OCI-LY1 (cell line): ENCODE measurements around the gene SYNJ1.
"Not testable (repeated sequence)": the region's sequence is repeated elsewhere in the genome, so short reads cannot be mapped to it uniquely, and the experiment has no call there.

Experiments used
- H2AFZ ChIP-seq: fragments of 200-600 bp; sonication (generic), shearing (Covaris generic); 2 replicates; pipeline ENCODE4 v1.6.0; 2014; ENCODE audit warnings: antibody characterized with exemption, mild to moderate bottlenecking, low read length
- H3F3A ChIP-seq: fragments of 200-600 bp; sonication (generic), shearing (Covaris generic); 2 replicates; pipeline ENCODE4 v1.6.0; 2014; ENCODE audit warnings: mild to moderate bottlenecking, antibody characterized with exemption, low read length, moderate library complexity; ENCODE audit not compliant: insufficient read depth
- H3K27ac ChIP-seq: fragments of 200-600 bp; sonication (generic); 2 replicates; pipeline ENCODE4 v1.5.1; 2014; ENCODE audit warnings: low read length, mixed run types, mild to moderate bottlenecking, low read depth; ENCODE audit not compliant: poor library complexity, severe bottlenecking
- H3K27me3 ChIP-seq: fragments of 200-600 bp; sonication (generic); 2 replicates; pipeline ENCODE4 v1.6.0; 2014; ENCODE audit warnings: antibody characterized with exemption, mild to moderate bottlenecking, low read length, moderate library complexity; ENCODE audit not compliant: insufficient read depth
- H3K36me3 ChIP-seq: fragments of 200-600 bp; sonication (generic); 2 replicates; pipeline ENCODE4 v1.6.1; 2014; ENCODE audit warnings: mild to moderate bottlenecking, antibody characterized with exemption, low read length, moderate library complexity, mixed read lengths; ENCODE audit not compliant: insufficient read depth
- H3K4me1 ChIP-seq: fragments of 200-600 bp; sonication (generic); 2 replicates; pipeline ENCODE4 v1.5.1; 2014; ENCODE audit warnings: mild to moderate bottlenecking, low read length, moderate library complexity; ENCODE audit not compliant: insufficient read depth, severe bottlenecking
- H3K4me2 ChIP-seq: fragments of 200-600 bp; sonication (generic), shearing (Covaris generic); 2 replicates; pipeline ENCODE4 v1.6.1; 2014; ENCODE audit warnings: low read length
- H3K4me3 ChIP-seq: fragments of 200-600 bp; sonication (generic); 2 replicates; pipeline ENCODE4 v1.5.1; 2014; ENCODE audit warnings: low read length, low read depth, mild to moderate bottlenecking, mixed read lengths; ENCODE audit not compliant: poor library complexity, severe bottlenecking
- H3K79me2 ChIP-seq: fragments of 200-600 bp; shearing (Covaris generic); 2 replicates; pipeline ENCODE4 v1.6.1; 2016; ENCODE audit warnings: mixed run types, low read length, mixed read lengths; ENCODE audit not compliant: insufficient read depth
- H3K9ac ChIP-seq: fragments of 200-600 bp; sonication (generic), shearing (Covaris generic); 2 replicates; pipeline ENCODE4 v1.6.1; 2014; ENCODE audit warnings: mild to moderate bottlenecking, low read length, mixed read lengths
- H3K9me2 ChIP-seq: fragments of 200-600 bp; sonication (generic), shearing (Covaris generic); 2 replicates; pipeline ENCODE4 v1.6.1; 2014; ENCODE audit warnings: low read depth, mild to moderate bottlenecking, low read length, mixed read lengths
- H3K9me3 ChIP-seq: fragments of 200-600 bp; shearing (Covaris generic); 2 replicates; pipeline ENCODE4 v1.6.1; 2014; ENCODE audit warnings: low read length, mixed read lengths
- H4K20me1 ChIP-seq: fragments of 200-600 bp; sonication (generic), shearing (Covaris generic); 2 replicates; pipeline ENCODE4 v1.6.0; 2016; ENCODE audit warnings: mild to moderate bottlenecking, low read length; ENCODE audit not compliant: insufficient read depth
- CTCF ChIP-seq: fragments of 200-600 bp; sonication (generic), shearing (Covaris generic); IDR thresholded peaks from 2 replicates; pipeline ENCODE4 v1.5.1; 2017; ENCODE audit warnings: mild to moderate bottlenecking, antibody characterized with exemption, low read length, moderate library complexity, mixed read lengths
- EZH2 ChIP-seq: fragments of 200-600 bp; sonication (generic), shearing (Covaris generic); IDR thresholded peaks from 2 replicates; pipeline ENCODE4 v1.8.0; 2017; ENCODE audit warnings: borderline replicate concordance, mixed run types, mild to moderate bottlenecking, antibody characterized with exemption, low read length, moderate library complexity, mixed read lengths

The SYNJ1 gene

GRCh38 chr21:32698971-32699693, 28.7 kb downstream of the SYNJ1 start:
- H3K9me3 ChIP-seq = no peaks in the 10 kb centered on the region

GRCh38 chr21:32698286-32698685, 29.5 kb downstream of the SYNJ1 start:
- no peaks in the 10 kb centered on the region for H4K20me1 ChIP-seq
- H3K36me3 ChIP-seq = peaks cover 6% of the 10 kb centered on the region; the same call in 1 of the 2 replicates
- H2AFZ ChIP-seq = no peak overlapping the region
- H3F3A ChIP-seq = no peaks in the 10 kb centered on the region
- no peak overlapping the region for H3K27ac ChIP-seq
- H3K4me1 ChIP-seq = no peaks in the 10 kb centered on the region
- H3K9me2 ChIP-seq = no peaks in the 10 kb centered on the region
- H3K79me2 ChIP-seq = no peaks in the 10 kb centered on the region
- H3K27me3 ChIP-seq = no peaks in the 10 kb centered on the region
- H3K4me3 ChIP-seq = no peak overlapping the region
- no peak overlapping the region for H3K9ac ChIP-seq
- H3K4me2 ChIP-seq = no peak overlapping the region
- no peak for TF ChIP-seq EZH2
- TF ChIP-seq CTCF = no peak
- H3K9me3 ChIP-seq = no peaks in the 10 kb centered on the region

More at GRCh38 chr21:32698971-32699693, 28.7 kb downstream of the SYNJ1 start:
- Histone ChIP-seq H3K27me3 (no peaks in the 10 kb centered on the region), H3F3A (no peaks in the 10 kb centered on the region), H4K20me1 (no peaks in the 10 kb centered on the region), H3K9me2 (no peaks in the 10 kb centered on the region), H3K36me3 (0 out of 2 replicates have a peak, but pooled peaks cover 6% of the 10 kb centered on the region), H3K9ac (no peak overlapping the region), H3K4me2 (no peak overlapping the region), H3K4me1 (no peaks in the 10 kb centered on the region), H3K27ac (no peak overlapping the region), H2AFZ (no peak overlapping the region), H3K79me2 (no peaks in the 10 kb centered on the region), H3K4me3 (no peak overlapping the region)
- TF ChIP-seq EZH2 = no peak
- no peak for TF ChIP-seq CTCF

- not testable (repeated sequence) for H3K9me3 ChIP-seq, H4K20me1 ChIP-seq, H3K9ac ChIP-seq, H3K4me1 ChIP-seq, H2AFZ ChIP-seq, H3K4me3 ChIP-seq, H3K9me2 ChIP-seq, H3K27ac ChIP-seq, H3K4me2 ChIP-seq, H3F3A ChIP-seq, H3K79me2 ChIP-seq, H3K27me3 ChIP-seq
- H3K36me3 ChIP-seq = peaks cover 10% of the 10 kb centered on the region; the same call in 1 of the 2 replicates
Measured at GRCh38 chr21:32695482-32695881, 32.3 kb downstream of the SYNJ1 start.

GRCh38 chr21:32693581-32693980, 34.2 kb downstream of the SYNJ1 start:
- Histone ChIP-seq H3K9ac (no peak overlapping the region), H3K36me3 (peaks cover 7% of the 10 kb centered on the region; the same call in 1 of the 2 replicates), H3K4me3 (no peak overlapping the region), H3K9me3 (no peaks in the 10 kb centered on the region), H3K4me2 (no peak overlapping the region), H3K79me2 (no peaks in the 10 kb centered on the region), H3K9me2 (no peaks in the 10 kb centered on the region), H4K20me1 (no peaks in the 10 kb centered on the region), H2AFZ (no peak overlapping the region), H3K27ac (no peak overlapping the region), H3K4me1 (no peaks in the 10 kb centered on the region), H3K27me3 (no peaks in the 10 kb centered on the region), H3F3A (no peaks in the 10 kb centered on the region)
- no peak for TF ChIP-seq CTCF
- TF ChIP-seq EZH2 = no peak
